Gastrocnemius medialis (tissue), 4 donors: Measurements from ENCODE around the gene FGFRL1.

Experiments used
- POLR2A ChIP-seq, 2 donors: fragments of 450-650 bp; IDR thresholded peaks; one replicate each; pipeline ENCODE4 v1.6.1; 2017; ENCODE audit warnings: antibody characterized with exemption in 2 of 2, mild to moderate bottlenecking in 2 of 2, moderate library complexity in 2 of 2
- TF ChIP-seq, protein P1 (sequence below), 5 experiments: fragments of 450-650 bp in 3 of 5; fragments of 200-600 bp in 2 of 5; sonication (generic) in 2 of 5; IDR thresholded peaks in 4 of 5; conservative IDR thresholded peaks in 1 of 5; 1 replicate in 4 of 5; 2 replicates in 1 of 5; pipeline ENCODE4 v1.5.1; 2016 to 2019; ENCODE audit warnings: antibody characterized with exemption in 5 of 5, mild to moderate bottlenecking in 3 of 5, moderate library complexity in 3 of 5

DNA sequence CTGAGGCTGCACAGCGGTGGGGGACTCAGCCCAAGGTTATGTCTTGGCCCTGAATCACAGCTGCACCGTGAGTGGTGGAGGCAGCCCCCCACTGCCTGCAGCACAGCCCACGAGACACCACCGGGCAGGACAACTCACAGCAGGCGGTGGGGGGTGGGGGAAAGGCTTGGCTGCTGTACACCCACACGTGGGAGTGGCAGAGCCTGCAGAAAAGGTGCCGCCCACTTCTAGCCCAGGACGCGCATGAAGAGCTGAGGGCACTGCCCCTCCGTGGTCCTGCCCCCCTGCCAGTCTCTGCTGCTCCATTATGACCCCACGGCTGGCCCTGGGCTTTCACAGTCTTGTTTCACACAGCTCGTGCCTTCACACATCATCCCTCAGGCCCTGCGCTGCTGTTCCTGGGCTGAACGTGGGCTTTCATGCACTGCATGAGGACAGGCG lies 40.8 kb downstream of the FGFRL1 start:
- TF ChIP-seq, protein P1, sequence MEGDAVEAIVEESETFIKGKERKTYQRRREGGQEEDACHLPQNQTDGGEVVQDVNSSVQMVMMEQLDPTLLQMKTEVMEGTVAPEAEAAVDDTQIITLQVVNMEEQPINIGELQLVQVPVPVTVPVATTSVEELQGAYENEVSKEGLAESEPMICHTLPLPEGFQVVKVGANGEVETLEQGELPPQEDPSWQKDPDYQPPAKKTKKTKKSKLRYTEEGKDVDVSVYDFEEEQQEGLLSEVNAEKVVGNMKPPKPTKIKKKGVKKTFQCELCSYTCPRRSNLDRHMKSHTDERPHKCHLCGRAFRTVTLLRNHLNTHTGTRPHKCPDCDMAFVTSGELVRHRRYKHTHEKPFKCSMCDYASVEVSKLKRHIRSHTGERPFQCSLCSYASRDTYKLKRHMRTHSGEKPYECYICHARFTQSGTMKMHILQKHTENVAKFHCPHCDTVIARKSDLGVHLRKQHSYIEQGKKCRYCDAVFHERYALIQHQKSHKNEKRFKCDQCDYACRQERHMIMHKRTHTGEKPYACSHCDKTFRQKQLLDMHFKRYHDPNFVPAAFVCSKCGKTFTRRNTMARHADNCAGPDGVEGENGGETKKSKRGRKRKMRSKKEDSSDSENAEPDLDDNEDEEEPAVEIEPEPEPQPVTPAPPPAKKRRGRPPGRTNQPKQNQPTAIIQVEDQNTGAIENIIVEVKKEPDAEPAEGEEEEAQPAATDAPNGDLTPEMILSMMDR (IDR thresholded peaks at IDR 0.05 in 4 of 5, conservative IDR thresholded peaks at IDR 0.05 in 1 of 5) = no peak
- no peak for TF ChIP-seq POLR2A (IDR thresholded peaks at IDR 0.05)
